Caco-2 (cell line): ENCODE measurements around the gene EPHA4. TPM values are rescaled to one million over a fixed set of nuclear protein-coding genes. Genes with fewer than 3 reads are reported as not detected.

Source experiments
- BruUV-seq: library from RNA; stranded (reverse); fragments of 400-500 nt; replicated peaks from 2 replicates; lab custom pipeline; 2021; lab: Mats Ljungman, UMichigan
- CTCF ChIA-PET: fragments of 300-600 bp; sonication (Branson Sonifier 250); formaldehyde crosslinking; loops from one replicate; lab custom pipeline; 2022; ENCODE audit warnings: antibody characterized with exemption; lab: Charles Lee
- POLR2A ChIA-PET: fragments of 300-600 bp; sonication (Branson Sonifier 250); formaldehyde crosslinking; loops from one replicate; lab custom pipeline; 2022; ENCODE audit warnings: antibody characterized with exemption; lab: Charles Lee
- DNase-seq, 2 experiments: peaks; one replicate each; pipeline versions ENCODE4 v3.0.0 to v3.0.0-alpha.2; 2020 to 2022
- H3K27me3 ChIP-seq: replicated peaks from 2 replicates; pipeline ENCODE4 v1.6.0; 2011; ENCODE audit warnings: low read length; ENCODE audit not compliant: control insufficient read depth, insufficient read depth
- H3K36me3 ChIP-seq: 2 replicates; pipeline ENCODE4 v1.5.1; 2011; ENCODE audit warnings: low read length; ENCODE audit not compliant: control insufficient read depth, insufficient read depth
- H3K4me1 ChIP-seq: fragments of 250-450 bp; sonication (Bioruptor Pico); 2 replicates; pipeline ENCODE4 v1.5.1; 2020; ENCODE audit warnings: mild to moderate bottlenecking
- H3K4me3 ChIP-seq: 2 replicates; pipeline ENCODE4 v1.5.1; 2011; ENCODE audit warnings: low read depth, mild to moderate bottlenecking, control low read depth, low read length
- H3K9me3 ChIP-seq: fragments of 250-450 bp; sonication (Bioruptor Pico); 2 replicates; pipeline ENCODE4 v1.5.1; 2020; ENCODE audit warnings: mild to moderate bottlenecking, moderate library complexity
- H3K27ac Mint-ChIP-seq: one replicate; pipeline ENCODE4 v1.8.0; 2022; ENCODE audit warnings: mixed read lengths; ENCODE audit not compliant: unreplicated experiment
- H3K27me3 Mint-ChIP-seq: one replicate; pipeline ENCODE4 v1.8.0; 2022; ENCODE audit warnings: mixed read lengths; ENCODE audit not compliant: insufficient read depth, unreplicated experiment
- H3K36me3 Mint-ChIP-seq: one replicate; pipeline ENCODE4 v1.8.0; 2022; ENCODE audit warnings: mild to moderate bottlenecking, mixed read lengths; ENCODE audit not compliant: insufficient read depth, unreplicated experiment
- H3K4me1 Mint-ChIP-seq: one replicate; pipeline ENCODE4 v1.8.0; 2022; ENCODE audit warnings: low read depth, mixed read lengths; ENCODE audit not compliant: unreplicated experiment
- H3K4me3 Mint-ChIP-seq: one replicate; pipeline ENCODE4 v1.8.0; 2022; ENCODE audit warnings: mild to moderate bottlenecking, moderate library complexity, mixed read lengths; ENCODE audit not compliant: unreplicated experiment
- H3K9me3 Mint-ChIP-seq: one replicate; pipeline ENCODE4 v1.8.0; 2022; ENCODE audit warnings: mixed read lengths; ENCODE audit not compliant: unreplicated experiment
- CTCF ChIP-seq, 2 experiments: fragments of 200-600 bp in 1 of 2; IDR thresholded peaks; 1 replicate in 1 of 2; 2 replicates in 1 of 2; pipeline versions ENCODE4 v1.5.1 to v1.8.0; 2011 to 2022; ENCODE audit warnings: antibody characterized with exemption in 1 of 2, control low read depth in 1 of 2, inconsistent platforms in 1 of 2, low read depth in 1 of 2, low read length in 1 of 2, mild to moderate bottlenecking in 1 of 2, moderate library complexity in 1 of 2; ENCODE audit not compliant: insufficient read depth in 1 of 2, severe bottlenecking in 1 of 2, unreplicated experiment in 1 of 2
- intact Hi-C: fragments of 100-400 bp; cut with micrococcal nuclease; formaldehyde crosslinking; loops from one replicate; pipeline ENCODE4 v1.10.0; 2022; ENCODE audit not compliant: unreplicated experiment
- total RNA-seq: library from RNA; stranded (reverse); gene quantifications from 2 replicates; pipeline ENCODE4 v1.2.3, GENCODE V29; 2022

EPHA4 gene
- total RNA-seq, 1 experiment from 2014 or later: 95.5 TPM

DNA sequence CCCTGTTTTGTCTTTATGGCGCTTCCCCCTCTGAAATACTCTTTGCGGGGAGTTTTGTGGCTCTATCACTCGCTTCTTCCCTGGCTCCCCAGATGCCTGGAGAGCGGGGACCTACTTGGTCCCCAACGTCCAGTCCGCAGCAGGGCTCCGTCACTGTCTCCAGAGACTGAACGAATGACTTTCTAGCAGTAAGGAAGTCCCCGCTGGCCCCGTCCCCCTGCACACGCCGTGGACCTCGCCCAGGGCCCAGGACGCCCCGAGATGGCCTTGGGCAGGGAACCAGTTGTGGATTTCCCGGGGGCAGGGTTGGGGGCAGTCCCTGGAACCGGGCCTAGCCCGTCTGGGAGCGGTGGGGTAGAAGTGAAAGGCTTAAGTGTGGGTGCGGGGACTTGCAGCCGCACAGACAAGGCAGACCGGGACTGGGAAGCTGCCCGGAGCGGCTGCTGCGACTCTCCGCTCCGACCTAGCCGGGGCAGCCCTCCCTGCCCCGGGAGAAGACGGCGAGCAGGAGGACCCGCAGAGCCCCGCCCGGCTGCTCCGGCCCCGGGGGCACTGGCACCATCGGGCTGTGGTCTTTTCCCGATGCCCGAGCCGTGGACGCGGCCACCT, 821 bp upstream of the EPHA4 start:
- Histone ChIP-seq H3K4me3 (peak overlapping the region; percentile 60), H3K9me3 (no peaks in the 10 kb centered on the region), H3K27me3 (no peaks in the 10 kb centered on the region), H3K36me3 (no peaks in the 10 kb centered on the region), H3K4me1 (peaks cover 32% of the 10 kb centered on the region)
- no peak for TF ChIP-seq CTCF (IDR thresholded peaks at IDR 0.05; ENCODE audit: insufficient read depth in 1 of 2, low read depth in 1 of 2, low read length in 1 of 2, severe bottlenecking in 1 of 2, unreplicated experiment in 1 of 2)
- TSS peak; percentile 22 for BruUV-seq
- peak overlapping the region; percentile 81 for H3K4me3 Mint-ChIP-seq
- no peaks in the 10 kb centered on the region for H3K9me3 Mint-ChIP-seq
- ChIA-PET CTCF (interaction anchor here (0.5 to 2.7 kb wide), 12 partner anchors 9 to 397 kb away, joined by 3 to 22 read pairs (median 4); no protein-coding TSS in a partner anchor), POLR2A (interaction anchor here (0.6 to 1.3 kb wide), 2 partner anchors 17 to 125 kb away, joined by 3 read pairs; no protein-coding TSS in a partner anchor)
- peaks cover 53% of the 10 kb centered on the region for H3K4me1 Mint-ChIP-seq
- DNase-seq: peak in 1 of 2 experiments; percentile 57
- H3K27me3 Mint-ChIP-seq: no peaks in the 10 kb centered on the region
- intact Hi-C loops: loop anchor here (1.0 to 5.0 kb wide), 14 partner anchors 18 to 886 kb away; no protein-coding TSS in a partner anchor
- H3K36me3 Mint-ChIP-seq: peaks cover 45% of the 10 kb centered on the region
- H3K27ac Mint-ChIP-seq: peak overlapping the region; percentile 93

DNA sequence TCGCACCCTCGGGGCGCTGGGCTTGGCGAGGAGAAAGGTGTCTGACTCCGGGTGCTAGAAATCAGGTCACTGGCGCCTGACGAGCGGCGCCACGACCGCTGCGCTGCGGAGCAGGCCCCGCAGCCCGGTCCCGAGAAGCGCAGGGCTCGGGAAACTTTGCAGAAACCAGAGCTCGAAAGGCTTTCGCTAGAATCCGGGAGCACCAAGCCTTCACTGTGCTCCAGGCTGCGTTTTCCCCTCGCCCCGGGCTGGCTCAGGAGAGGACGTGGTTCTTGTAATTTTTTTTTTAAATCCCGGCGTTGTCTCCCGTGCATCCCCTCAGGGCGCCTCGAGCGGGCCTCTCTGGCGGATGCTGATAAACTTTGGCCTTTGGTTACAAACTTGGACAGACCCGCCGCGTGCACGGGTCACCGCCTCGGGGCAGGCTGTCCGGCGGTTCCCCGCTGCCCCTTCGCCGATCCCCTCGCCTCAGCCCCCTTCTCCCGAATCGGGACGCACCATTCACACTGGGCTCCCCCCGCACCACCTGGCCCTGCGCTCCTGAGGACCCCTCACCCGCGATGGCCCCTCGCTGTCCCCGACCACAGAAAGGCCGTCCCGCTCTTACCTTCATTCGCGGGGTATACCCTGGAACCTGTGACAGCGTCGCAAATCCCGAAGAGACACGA, 419 bp downstream of the EPHA4 start:
- ChIA-PET POLR2A (interaction anchor here (1.3 kb wide), 1 partner anchor 19 kb away, joined by 3 read pairs; no protein-coding TSS in a partner anchor), CTCF (interaction anchor here (0.7 to 1.2 kb wide), 3 partner anchors 36 to 367 kb away, joined by 3 to 4 read pairs (median 3); no protein-coding TSS in a partner anchor)
- Mint-ChIP-seq H3K4me3 (peak overlapping the region; percentile 81), H3K4me1 (peaks cover 57% of the 10 kb centered on the region), H3K9me3 (no peaks in the 10 kb centered on the region), H3K27me3 (no peaks in the 10 kb centered on the region), H3K27ac (peak overlapping the region; percentile 93), H3K36me3 (peaks cover 56% of the 10 kb centered on the region)
- no peaks in the 10 kb centered on the region for H3K27me3 ChIP-seq
- peak; percentile 69 to 74 for DNase-seq
- intact Hi-C loops: loop anchor here (1.0 to 5.0 kb wide), 11 partner anchors 16 to 384 kb away; no protein-coding TSS in a partner anchor
- H3K9me3 ChIP-seq: no peaks in the 10 kb centered on the region
- TSS peak; percentile 43 for BruUV-seq
- H3K36me3 ChIP-seq: no peaks in the 10 kb centered on the region
- H3K4me1 ChIP-seq: peaks cover 32% of the 10 kb centered on the region
- H3K4me3 ChIP-seq: peak overlapping the region; percentile 93
- TF ChIP-seq CTCF (IDR thresholded peaks at IDR 0.05; ENCODE audit: insufficient read depth in 1 of 2, low read depth in 1 of 2, low read length in 1 of 2, severe bottlenecking in 1 of 2, unreplicated experiment in 1 of 2): no peak

- no peak for DNase-seq
- no peaks in the 10 kb centered on the region for H3K27me3 Mint-ChIP-seq
- H3K4me3 Mint-ChIP-seq: peak overlapping the region; percentile 81
- no peak for TF ChIP-seq CTCF (IDR thresholded peaks at IDR 0.05; ENCODE audit: insufficient read depth in 1 of 2, low read depth in 1 of 2, low read length in 1 of 2, severe bottlenecking in 1 of 2, unreplicated experiment in 1 of 2)
- peaks cover 57% of the 10 kb centered on the region for H3K4me1 Mint-ChIP-seq
- H3K36me3 Mint-ChIP-seq: peaks cover 60% of the 10 kb centered on the region
- H3K27me3 ChIP-seq: no peaks in the 10 kb centered on the region
- peaks cover 27% of the 10 kb centered on the region for H3K4me1 ChIP-seq
- no peaks in the 10 kb centered on the region for H3K36me3 ChIP-seq
- H3K9me3 ChIP-seq: no peaks in the 10 kb centered on the region
- CTCF ChIA-PET: interaction anchor here (0.7 to 1.2 kb wide), 2 partner anchors 35 to 78 kb away, joined by 3 to 4 read pairs; no protein-coding TSS in a partner anchor
- POLR2A ChIA-PET: interaction anchor here (1.3 kb wide), 1 partner anchor 18 kb away, joined by 3 read pairs; no protein-coding TSS in a partner anchor
- H3K4me3 ChIP-seq: peak overlapping the region; percentile 93
- BruUV-seq: no TSS peak
- H3K9me3 Mint-ChIP-seq: no peaks in the 10 kb centered on the region
- H3K27ac Mint-ChIP-seq: peak overlapping the region; percentile 17
- intact Hi-C loops: loop anchor here (5.0 kb wide), 2 partner anchors 149 to 384 kb away; no protein-coding TSS in a partner anchor
Measured at GRCh38 chr2:221571025-221571550, 1.0 kb downstream of the EPHA4 start.
